ENCODE data around the gene CST4. TPM values are rescaled to one million over a fixed set of nuclear protein-coding genes. Genes with fewer than 3 reads are reported as not detected.
"Not testable (repeated sequence)": the region's sequence is repeated elsewhere in the genome, so short reads cannot be mapped to it uniquely, and the experiment has no call there.

CST4 gene
- polyA plus RNA-seq, 1 donor: not detected

DNA sequence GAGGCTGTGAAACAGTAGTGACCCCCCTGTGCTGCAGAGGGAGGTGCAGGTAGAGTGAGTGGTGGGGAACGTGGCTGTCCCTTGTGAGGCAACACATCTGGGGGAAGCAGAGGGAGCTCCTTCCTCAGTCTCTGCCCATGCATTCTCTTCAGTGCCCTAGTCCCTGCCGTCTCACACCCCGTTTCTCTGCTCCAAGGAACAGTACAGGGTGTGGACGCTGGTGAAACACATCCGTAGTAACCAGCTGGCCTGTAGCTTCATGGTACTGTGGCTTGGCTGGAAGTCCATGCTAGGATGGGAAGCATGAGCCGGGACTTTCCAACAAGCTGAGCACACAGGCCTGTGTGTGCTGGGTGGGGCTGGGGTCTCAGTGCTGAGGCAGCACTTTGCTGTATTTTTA is 25.7 kb downstream of the CST4 start:
- Histone ChIP-seq H3K9me3 (ENCODE audit: control insufficient read depth, low read depth, low read length) (no peaks in the 10 kb centered on the region), H3K27ac (ENCODE audit: low read length) (no peak overlapping the region), H3K36me3 (ENCODE audit: control insufficient read depth, insufficient read depth, low read length) (no peaks in the 10 kb centered on the region), H3K4me3 (ENCODE audit: low read length) (no peak overlapping the region), H3K4me1 (ENCODE audit: control insufficient read depth, insufficient read depth, low read length) (peaks cover 39% of the 10 kb centered on the region), H3K27me3 (ENCODE audit: control insufficient read depth, insufficient read depth, low read length) (no peaks in the 10 kb centered on the region)
- no CpG with 5 or more reads among the region's 6 CpGs for WGBS (ENCODE audit: insufficient coverage, low lambda C conversion rate)
- DNase-seq: no peak

DNA sequence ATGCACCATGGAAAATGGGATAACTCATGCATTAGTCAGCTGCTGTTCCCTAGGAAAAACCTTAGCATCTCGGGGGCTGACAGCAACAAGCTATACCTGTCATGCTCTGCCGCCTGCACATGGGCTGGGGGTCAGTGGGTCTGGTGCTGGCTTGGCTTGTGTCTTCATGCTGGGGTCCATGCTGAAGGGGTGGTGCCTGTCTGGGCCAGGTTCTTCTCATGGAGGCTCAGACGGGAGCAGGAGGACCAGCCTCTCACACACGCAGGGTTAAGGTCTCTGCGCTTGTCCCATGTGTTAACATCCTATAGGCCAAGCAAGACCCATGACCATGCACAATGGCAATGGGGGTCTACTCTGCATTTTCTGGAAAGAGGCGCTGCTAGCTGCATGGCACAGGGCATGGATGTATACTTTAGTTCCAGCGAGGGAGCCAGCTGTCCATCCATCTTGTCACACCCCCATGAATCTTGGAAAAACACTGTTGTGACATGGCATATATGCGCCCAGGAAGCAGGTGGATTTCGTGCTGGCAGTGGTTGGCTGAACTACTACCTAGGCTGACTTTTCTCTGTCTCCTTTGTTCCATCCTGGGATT is 26.5 kb downstream of the CST4 start:
- WGBS (ENCODE audit: insufficient coverage, low lambda C conversion rate): no CpG with 5 or more reads among the region's 9 CpGs
- no peaks in the 10 kb centered on the region for H3K36me3 ChIP-seq (ENCODE audit: control insufficient read depth, insufficient read depth, low read length)
- no peak for DNase-seq
- no peak overlapping the region for H3K4me3 ChIP-seq (ENCODE audit: low read length)
- H3K9me3 ChIP-seq (ENCODE audit: control insufficient read depth, low read depth, low read length): no peaks in the 10 kb centered on the region
- H3K27me3 ChIP-seq (ENCODE audit: control insufficient read depth, insufficient read depth, low read length): no peaks in the 10 kb centered on the region
- peaks cover 46% of the 10 kb centered on the region for H3K4me1 ChIP-seq (ENCODE audit: control insufficient read depth, insufficient read depth, low read length)
- no peak overlapping the region for H3K27ac ChIP-seq (ENCODE audit: low read length)

GRCh38 chr20:23661002-23661429 is 27.8 kb downstream of the CST4 start:
- Histone ChIP-seq H3K9me3 (ENCODE audit: control insufficient read depth, low read depth, low read length) (no peaks in the 10 kb centered on the region), H3K36me3 (ENCODE audit: control insufficient read depth, insufficient read depth, low read length) (no peaks in the 10 kb centered on the region), H3K27me3 (ENCODE audit: control insufficient read depth, insufficient read depth, low read length) (no peaks in the 10 kb centered on the region), H3K4me1 (ENCODE audit: control insufficient read depth, insufficient read depth, low read length) (peaks cover 51% of the 10 kb centered on the region), H3K4me3 (ENCODE audit: low read length) (no peak overlapping the region), H3K27ac (ENCODE audit: low read length) (peak overlapping the region; percentile 73)
- peak in 1 of 2 donors; percentile 45 for DNase-seq
- 50% methylated on average over 1 of the region's 6 CpGs for WGBS (ENCODE audit: insufficient coverage, low lambda C conversion rate)

- H3K9me3 ChIP-seq (ENCODE audit: control insufficient read depth, low read depth, low read length): no peaks in the 10 kb centered on the region
- no peaks in the 10 kb centered on the region for H3K27me3 ChIP-seq (ENCODE audit: control insufficient read depth, insufficient read depth, low read length)
- peaks cover 51% of the 10 kb centered on the region for H3K4me1 ChIP-seq (ENCODE audit: control insufficient read depth, insufficient read depth, low read length)
- H3K27ac ChIP-seq (ENCODE audit: low read length): peak overlapping the region; percentile 73
- H3K36me3 ChIP-seq (ENCODE audit: control insufficient read depth, insufficient read depth, low read length): no peaks in the 10 kb centered on the region
- peak; percentile 40 to 75 for DNase-seq
- H3K4me3 ChIP-seq (ENCODE audit: low read length): no peak overlapping the region
- WGBS (ENCODE audit: insufficient coverage, low lambda C conversion rate): 20% methylated on average over 5 of the region's 8 CpGs
Measured at GRCh38 chr20:23659989-23660837, 28.6 kb downstream of the CST4 start.

DNA sequence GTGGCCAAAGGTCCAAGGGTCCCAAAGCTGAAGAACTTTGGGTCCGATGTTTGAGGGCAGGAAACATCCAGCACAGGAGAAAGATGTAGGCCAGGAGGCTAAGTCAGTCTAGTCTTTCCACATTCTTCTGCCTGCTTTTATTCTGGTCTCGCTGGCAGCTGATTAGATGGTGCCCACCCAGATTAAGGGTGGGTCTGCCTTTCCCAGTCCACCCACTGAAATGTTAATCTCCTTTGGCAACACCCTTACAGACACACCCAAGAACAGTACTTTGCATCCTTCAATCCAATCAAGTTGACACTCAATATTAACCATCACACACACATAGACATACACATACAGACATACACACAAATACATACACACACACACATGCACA is 29.2 kb downstream of the CST4 start:
- DNase-seq: not testable (repeated sequence)
- H3K27ac ChIP-seq (ENCODE audit: low read length): peak overlapping the region; percentile 73

DNA sequence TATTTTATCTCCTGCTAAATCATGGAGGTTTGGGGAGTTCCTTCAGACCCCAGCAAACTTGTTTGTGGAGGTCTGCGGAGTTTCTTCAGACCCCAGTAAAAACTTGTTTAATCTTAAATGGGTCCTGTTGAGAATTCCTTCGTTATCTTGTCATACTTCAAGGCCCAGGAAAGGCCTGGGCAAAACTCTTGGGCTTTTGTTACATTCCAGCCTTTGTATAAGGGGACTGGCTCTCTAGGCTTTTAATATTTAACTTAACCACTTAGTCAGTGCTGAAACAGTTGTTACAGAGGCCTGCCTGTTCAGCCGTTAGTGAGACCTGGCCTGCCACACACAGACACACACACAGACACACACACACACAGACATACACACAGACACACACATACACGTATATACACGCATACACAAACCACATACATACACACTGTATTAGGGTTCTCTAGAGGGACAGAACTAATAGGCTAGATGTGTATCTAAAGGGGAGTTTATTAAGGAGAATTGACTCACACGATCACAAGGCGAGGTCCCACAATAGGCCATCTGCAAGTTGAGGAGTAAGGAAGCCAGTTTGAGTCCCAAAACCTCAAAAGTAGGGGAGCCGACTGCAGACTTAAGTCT is 29.7 kb downstream of the CST4 start:
- peak in 1 of 2 donors; percentile 73 for DNase-seq
- H3K27ac ChIP-seq (ENCODE audit: low read length): peak overlapping the region; percentile 73
- no peak overlapping the region for H3K4me3 ChIP-seq (ENCODE audit: low read length)
- no peaks in the 10 kb centered on the region for H3K27me3 ChIP-seq (ENCODE audit: control insufficient read depth, insufficient read depth, low read length)
- no CpG with 5 or more reads among the region's 8 CpGs for WGBS (ENCODE audit: insufficient coverage, low lambda C conversion rate)
- peaks cover 51% of the 10 kb centered on the region for H3K4me1 ChIP-seq (ENCODE audit: control insufficient read depth, insufficient read depth, low read length)
- H3K36me3 ChIP-seq (ENCODE audit: control insufficient read depth, insufficient read depth, low read length): no peaks in the 10 kb centered on the region
- H3K9me3 ChIP-seq (ENCODE audit: control insufficient read depth, low read depth, low read length): no peaks in the 10 kb centered on the region

More for the DNA sequence above, 29.2 kb downstream of the CST4 start:
- no CpG with 5 or more reads among the region's 2 CpGs for WGBS (ENCODE audit: insufficient coverage, low lambda C conversion rate)
- not testable (repeated sequence) for H3K4me3 ChIP-seq (ENCODE audit: low read length); H3K9me3 ChIP-seq (ENCODE audit: control insufficient read depth, low read depth, low read length); H3K27me3 ChIP-seq (ENCODE audit: control insufficient read depth, insufficient read depth, low read length); H3K36me3 ChIP-seq (ENCODE audit: control insufficient read depth, insufficient read depth, low read length)
- peaks cover 51% of the 10 kb centered on the region for H3K4me1 ChIP-seq (ENCODE audit: control insufficient read depth, insufficient read depth, low read length)

DNA sequence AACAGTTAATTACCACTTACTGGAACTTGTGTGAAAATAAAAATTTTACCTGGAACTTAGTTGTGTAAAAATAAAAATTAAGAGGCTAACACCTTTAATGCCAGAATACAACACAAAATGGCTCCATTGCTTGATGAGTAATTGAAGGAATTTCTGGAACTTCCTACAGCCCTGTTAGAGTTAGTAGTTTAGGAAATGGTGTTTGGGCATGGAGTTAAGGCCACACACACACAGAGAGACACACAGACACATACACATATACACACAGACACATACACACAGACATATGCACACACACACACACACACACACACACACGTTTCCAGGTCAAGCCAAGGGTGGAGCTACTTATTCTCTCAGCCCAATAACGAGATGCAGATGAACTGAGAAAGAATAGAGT is 30.5 kb downstream of the CST4 start:
- peak overlapping the region; percentile 73 for H3K27ac ChIP-seq (ENCODE audit: low read length)
- no peaks in the 10 kb centered on the region for H3K9me3 ChIP-seq (ENCODE audit: control insufficient read depth, low read depth, low read length)
- peaks cover 58% of the 10 kb centered on the region for H3K4me1 ChIP-seq (ENCODE audit: control insufficient read depth, insufficient read depth, low read length)
- no peaks in the 10 kb centered on the region for H3K27me3 ChIP-seq (ENCODE audit: control insufficient read depth, insufficient read depth, low read length)
- no peaks in the 10 kb centered on the region for H3K36me3 ChIP-seq (ENCODE audit: control insufficient read depth, insufficient read depth, low read length)
- no peak for DNase-seq
- no CpG with 5 or more reads among the region's 2 CpGs for WGBS (ENCODE audit: insufficient coverage, low lambda C conversion rate)
- H3K4me3 ChIP-seq (ENCODE audit: low read length): no peak overlapping the region

- Histone ChIP-seq H3K9me3 (ENCODE audit: control insufficient read depth, low read depth, low read length) (no peaks in the 10 kb centered on the region), H3K27ac (ENCODE audit: low read length) (no peak overlapping the region), H3K36me3 (ENCODE audit: control insufficient read depth, insufficient read depth, low read length) (no peaks in the 10 kb centered on the region), H3K4me3 (ENCODE audit: low read length) (no peak overlapping the region), H3K4me1 (ENCODE audit: control insufficient read depth, insufficient read depth, low read length) (peaks cover 56% of the 10 kb centered on the region), H3K27me3 (ENCODE audit: control insufficient read depth, insufficient read depth, low read length) (no peaks in the 10 kb centered on the region)
- peak in 1 of 2 donors; percentile 4 for DNase-seq
- 75% methylated on average over 1 of the region's 8 CpGs for WGBS (ENCODE audit: insufficient coverage, low lambda C conversion rate)
Measured at GRCh38 chr20:23657202-23657601, 31.6 kb downstream of the CST4 start.

DNA sequence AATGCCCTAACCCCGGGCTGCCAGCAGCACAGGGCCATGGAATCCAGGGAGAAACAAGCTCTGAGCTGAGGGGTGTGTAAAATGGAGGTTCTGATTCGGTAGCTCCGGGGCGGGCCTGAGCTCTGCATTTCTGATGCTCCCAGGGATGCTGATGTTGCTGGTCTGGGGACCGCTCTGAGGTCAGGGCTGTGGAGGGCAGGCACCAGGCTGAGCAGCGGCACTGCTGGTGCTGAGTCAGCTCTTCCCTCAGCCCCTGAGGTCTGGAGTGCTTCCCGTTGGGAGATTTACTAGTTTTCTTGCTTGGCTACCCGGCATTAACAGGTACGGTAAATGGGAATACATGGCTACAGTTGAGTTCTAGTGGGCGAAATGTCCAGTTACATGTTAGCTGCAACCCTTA is 32.5 kb downstream of the CST4 start:
- no peak for DNase-seq
- no CpG with 5 or more reads among the region's 10 CpGs for WGBS (ENCODE audit: insufficient coverage, low lambda C conversion rate)
- Histone ChIP-seq H3K36me3 (ENCODE audit: control insufficient read depth, insufficient read depth, low read length) (no peaks in the 10 kb centered on the region), H3K4me1 (ENCODE audit: control insufficient read depth, insufficient read depth, low read length) (peaks cover 49% of the 10 kb centered on the region), H3K4me3 (ENCODE audit: low read length) (no peak overlapping the region), H3K9me3 (ENCODE audit: control insufficient read depth, low read depth, low read length) (no peaks in the 10 kb centered on the region), H3K27me3 (ENCODE audit: control insufficient read depth, insufficient read depth, low read length) (no peaks in the 10 kb centered on the region), H3K27ac (ENCODE audit: low read length) (no peak overlapping the region)

GRCh38 chr20:23655491-23656211 is 33.2 kb downstream of the CST4 start:
- H3K36me3 ChIP-seq (ENCODE audit: control insufficient read depth, insufficient read depth, low read length): no peaks in the 10 kb centered on the region
- H3K27ac ChIP-seq (ENCODE audit: low read length): no peak overlapping the region
- H3K27me3 ChIP-seq (ENCODE audit: control insufficient read depth, insufficient read depth, low read length): no peaks in the 10 kb centered on the region
- no peaks in the 10 kb centered on the region for H3K9me3 ChIP-seq (ENCODE audit: control insufficient read depth, low read depth, low read length)
- DNase-seq: peak in 1 of 2 donors; percentile 19
- no peak overlapping the region for H3K4me3 ChIP-seq (ENCODE audit: low read length)
- H3K4me1 ChIP-seq (ENCODE audit: control insufficient read depth, insufficient read depth, low read length): peaks cover 43% of the 10 kb centered on the region
- no CpG with 5 or more reads among the region's 23 CpGs for WGBS (ENCODE audit: insufficient coverage, low lambda C conversion rate)
